Measurements from ENCODE around the gene TMEM91. TPM values are rescaled to one million over a fixed set of nuclear protein-coding genes. Genes with fewer than 3 reads are reported as not detected.
"Not testable (repeated sequence)": the region's sequence is repeated elsewhere in the genome, so short reads cannot be mapped to it uniquely, and the experiment has no call there.

Gene TMEM91
- total RNA-seq, 1 donor from 2014 or later, result 8.1 TPM

GRCh38 chr19:41403181-41403970 is 27.0 kb downstream of the TMEM91 start:
- no peak overlapping the region for H3K4me3 Mint-ChIP-seq
- no peaks in the 10 kb centered on the region for H3K27me3 Mint-ChIP-seq
- H3K4me1 Mint-ChIP-seq (ENCODE audit: unreplicated experiment), result peaks cover 17% of the 10 kb centered on the region
- DNase-seq (ENCODE audit: extremely low spot score, unreplicated experiment), result no peak
- TF ChIP-seq CTCF (conservative IDR thresholded peaks at IDR 0.05), result no peak
- no peaks in the 10 kb centered on the region for H3K36me3 Mint-ChIP-seq
- no peaks in the 10 kb centered on the region for H3K9me3 Mint-ChIP-seq
- H3K27ac Mint-ChIP-seq, result no peak overlapping the region

- no peaks in the 10 kb centered on the region for H3K36me3 Mint-ChIP-seq
Observed at GRCh38 chr19:41405776-41406175, 29.4 kb downstream of the TMEM91 start.

GRCh38 chr19:41407271-41407670 is 30.9 kb downstream of the TMEM91 start:
- no peak for DNase-seq (ENCODE audit: extremely low spot score, unreplicated experiment)

More at GRCh38 chr19:41405776-41406175, 29.4 kb downstream of the TMEM91 start:
- Mint-ChIP-seq H3K27ac (no peak overlapping the region), H3K27me3 (no peaks in the 10 kb centered on the region), H3K9me3 (no peaks in the 10 kb centered on the region), H3K4me3 (no peak overlapping the region), H3K4me1 (ENCODE audit: unreplicated experiment) (peaks cover 17% of the 10 kb centered on the region)
- no peak for TF ChIP-seq CTCF (conservative IDR thresholded peaks at IDR 0.05)
- DNase-seq (ENCODE audit: extremely low spot score, unreplicated experiment), result no peak

GRCh38 chr19:41408256-41408655 is 31.9 kb downstream of the TMEM91 start:
- Mint-ChIP-seq H3K36me3 (no peaks in the 10 kb centered on the region), H3K9me3 (no peaks in the 10 kb centered on the region), H3K27me3 (no peaks in the 10 kb centered on the region), H3K4me3 (no peak overlapping the region), H3K4me1 (ENCODE audit: unreplicated experiment) (peaks cover 17% of the 10 kb centered on the region), H3K27ac (no peak overlapping the region)
- no peak for TF ChIP-seq CTCF (conservative IDR thresholded peaks at IDR 0.05)
- DNase-seq (ENCODE audit: extremely low spot score, unreplicated experiment), result no peak

More at GRCh38 chr19:41407271-41407670, 30.9 kb downstream of the TMEM91 start:
- no peak for TF ChIP-seq CTCF (conservative IDR thresholded peaks at IDR 0.05)
- Mint-ChIP-seq H3K4me3 (no peak overlapping the region), H3K27me3 (no peaks in the 10 kb centered on the region), H3K9me3 (no peaks in the 10 kb centered on the region), H3K4me1 (ENCODE audit: unreplicated experiment) (peaks cover 17% of the 10 kb centered on the region), H3K27ac (peak overlapping the region; percentile 85), H3K36me3 (no peaks in the 10 kb centered on the region)

- not testable (repeated sequence) for H3K9me3 Mint-ChIP-seq; DNase-seq (ENCODE audit: extremely low spot score, unreplicated experiment); H3K4me3 Mint-ChIP-seq; H3K27me3 Mint-ChIP-seq; H3K36me3 Mint-ChIP-seq
- Mint-ChIP-seq H3K27ac (peak overlapping the region; percentile 88), H3K4me1 (ENCODE audit: unreplicated experiment) (peaks cover 17% of the 10 kb centered on the region)
Observed at GRCh38 chr19:41408846-41409245, 32.5 kb downstream of the TMEM91 start.

- DNase-seq (ENCODE audit: extremely low spot score, unreplicated experiment), result no peak
- peaks cover 17% of the 10 kb centered on the region for H3K4me1 Mint-ChIP-seq (ENCODE audit: unreplicated experiment)
- no peaks in the 10 kb centered on the region for H3K36me3 Mint-ChIP-seq
- peak overlapping the region; percentile 6 for H3K4me3 Mint-ChIP-seq
- H3K9me3 Mint-ChIP-seq, result no peaks in the 10 kb centered on the region
- no peak for TF ChIP-seq CTCF (conservative IDR thresholded peaks at IDR 0.05)
- no peaks in the 10 kb centered on the region for H3K27me3 Mint-ChIP-seq
- H3K27ac Mint-ChIP-seq, result peak overlapping the region; percentile 88
Observed at GRCh38 chr19:41409288-41409687, 33.0 kb downstream of the TMEM91 start.
